LNCAP (cell line): ENCODE results near the gene RBM20.

ENCODE experiments used
- TF ChIP-seq, protein P1 (sequence below): fragments of 450-650 bp; IDR thresholded peaks from 2 replicates; pipeline ENCODE4 v1.5.1; 2017; ENCODE audit warnings: mild to moderate bottlenecking

The RBM20 gene

GRCh38 chr10:110881905-110882304 is 237.8 kb downstream of the RBM20 start:
- TF ChIP-seq, protein P1, sequence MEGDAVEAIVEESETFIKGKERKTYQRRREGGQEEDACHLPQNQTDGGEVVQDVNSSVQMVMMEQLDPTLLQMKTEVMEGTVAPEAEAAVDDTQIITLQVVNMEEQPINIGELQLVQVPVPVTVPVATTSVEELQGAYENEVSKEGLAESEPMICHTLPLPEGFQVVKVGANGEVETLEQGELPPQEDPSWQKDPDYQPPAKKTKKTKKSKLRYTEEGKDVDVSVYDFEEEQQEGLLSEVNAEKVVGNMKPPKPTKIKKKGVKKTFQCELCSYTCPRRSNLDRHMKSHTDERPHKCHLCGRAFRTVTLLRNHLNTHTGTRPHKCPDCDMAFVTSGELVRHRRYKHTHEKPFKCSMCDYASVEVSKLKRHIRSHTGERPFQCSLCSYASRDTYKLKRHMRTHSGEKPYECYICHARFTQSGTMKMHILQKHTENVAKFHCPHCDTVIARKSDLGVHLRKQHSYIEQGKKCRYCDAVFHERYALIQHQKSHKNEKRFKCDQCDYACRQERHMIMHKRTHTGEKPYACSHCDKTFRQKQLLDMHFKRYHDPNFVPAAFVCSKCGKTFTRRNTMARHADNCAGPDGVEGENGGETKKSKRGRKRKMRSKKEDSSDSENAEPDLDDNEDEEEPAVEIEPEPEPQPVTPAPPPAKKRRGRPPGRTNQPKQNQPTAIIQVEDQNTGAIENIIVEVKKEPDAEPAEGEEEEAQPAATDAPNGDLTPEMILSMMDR = no peak

DNA sequence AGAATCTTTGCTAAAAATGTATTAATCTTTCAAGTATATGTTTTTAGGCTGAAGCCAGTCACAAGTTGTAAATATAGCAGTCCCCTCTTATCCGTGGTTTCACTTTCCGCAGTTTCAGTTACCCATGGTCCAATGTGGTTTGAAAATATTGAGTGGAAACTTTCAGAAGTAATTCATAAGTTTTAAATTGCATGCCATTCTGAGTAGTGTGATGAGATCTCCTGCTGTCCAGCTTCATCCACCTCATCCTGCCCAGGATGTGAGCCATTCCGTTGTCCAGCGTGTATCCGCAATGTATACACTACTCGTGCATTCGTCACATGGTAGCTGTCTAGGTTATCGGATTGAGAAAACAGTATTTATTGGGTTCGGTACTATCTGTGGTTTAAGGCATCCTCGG is 239.8 kb downstream of the RBM20 start:
- TF ChIP-seq, protein P1 = no peak

DNA sequence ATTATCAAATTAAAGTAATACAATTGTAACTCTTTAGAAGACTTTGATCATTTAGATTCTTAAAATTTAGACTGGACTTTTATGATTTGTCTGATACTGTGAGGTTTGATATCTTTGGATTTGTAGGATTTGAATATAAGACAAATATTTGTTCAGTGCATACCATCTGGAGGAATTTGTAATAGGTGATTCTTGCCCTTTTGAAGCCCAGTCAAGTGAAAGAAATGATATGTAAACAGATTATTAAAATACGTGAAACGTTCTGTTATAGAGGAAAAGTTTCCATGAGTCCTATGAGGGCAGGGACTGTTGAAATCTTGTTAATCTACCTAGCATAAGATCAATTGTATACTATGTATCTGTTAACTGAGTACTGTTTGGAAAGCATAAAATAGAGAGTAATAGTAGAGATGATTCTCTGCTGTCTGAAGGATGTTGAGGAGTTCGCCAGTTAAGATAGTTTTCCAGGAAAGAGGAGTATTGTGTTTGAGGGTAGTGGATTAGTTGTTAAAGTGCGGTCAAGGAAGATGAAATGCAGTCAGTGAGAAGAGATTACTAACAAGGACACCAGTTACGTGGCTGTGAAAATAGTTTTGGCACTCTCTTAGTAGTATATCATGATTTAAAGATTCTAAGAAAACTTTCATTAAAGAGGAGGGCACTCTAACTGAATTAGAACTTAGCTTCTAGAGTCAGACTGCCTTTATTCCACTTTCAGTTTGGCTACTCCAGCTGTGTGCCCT is 242.0 kb downstream of the RBM20 start:
- TF ChIP-seq, protein P1 = no peak

- TF ChIP-seq, protein P1 = no peak
Measured at GRCh38 chr10:110887560-110887959, 243.4 kb downstream of the RBM20 start.
